Upper lobe of left lung (tissue), 6 donors: ENCODE measurements around the gene TMEM221. TPM values are rescaled to one million over a fixed set of nuclear protein-coding genes. Genes with fewer than 3 reads are reported as not detected.

Source experiments
- ATAC-seq, 2 donors: fragments of 200-7000 bp; cut with Tn5 transposase; one replicate each; pipeline ENCODE4 v1.9.1; 2022; ENCODE audit warnings: mild to moderate bottlenecking in 2 of 2, moderate library complexity in 2 of 2; ENCODE audit not compliant: low FRiP score in 2 of 2
- DNase-seq, 2 donors: peaks; one replicate each; pipeline ENCODE4 v3.0.0-alpha.2; 2019 to 2020
- H3K27ac ChIP-seq, 4 donors: fragments of 200-600 bp; sonication (generic); one replicate each; pipeline ENCODE4 v1.5.1; 2016 to 2019
- H3K27me3 ChIP-seq, 4 donors: fragments of 200-600 bp; sonication (generic); one replicate each; pipeline ENCODE4 v1.5.1; 2017 to 2019
- H3K36me3 ChIP-seq, 4 donors: fragments of 200-600 bp; sonication (generic); one replicate each; pipeline ENCODE4 v1.5.1; 2016 to 2019
- H3K4me1 ChIP-seq, 4 donors: fragments of 200-600 bp; sonication (generic); one replicate each; pipeline ENCODE4 v1.5.1; 2018 to 2019
- H3K4me3 ChIP-seq, 4 donors: fragments of 200-600 bp; sonication (generic); one replicate each; pipeline ENCODE4 v1.5.1; 2017 to 2019; ENCODE audit warnings: mild to moderate bottlenecking in 2 of 4, moderate library complexity in 1 of 4
- H3K9me3 ChIP-seq, 4 donors: fragments of 200-600 bp; sonication (generic); one replicate each; pipeline ENCODE4 v1.5.1; 2018 to 2019
- EP300 ChIP-seq, 4 donors: sonication (generic); formaldehyde crosslinking; IDR thresholded peaks; one replicate each; pipeline ENCODE4 v1.5.1; 2017; ENCODE audit warnings: antibody characterized with exemption in 4 of 4, control low read depth in 2 of 4
- POLR2A ChIP-seq, 4 donors: fragments of 450-650 bp; IDR thresholded peaks; one replicate each; pipeline ENCODE4 v1.5.1; 2016 to 2017; ENCODE audit warnings: antibody characterized with exemption in 4 of 4, mild to moderate bottlenecking in 2 of 4
- POLR2AphosphoS5 ChIP-seq, 2 donors: sonication (generic); formaldehyde crosslinking; IDR thresholded peaks; one replicate each; pipeline ENCODE4 v1.5.1; 2017; ENCODE audit warnings: antibody characterized with exemption in 2 of 2
- WGBS, 2 donors: methylation state at CpG; one replicate each; pipeline ENCODE4 v1.1.5; 2017 to 2018; 5-methylcytosine and 5-hydroxymethylcytosine counted together
- total RNA-seq, 6 donors: library from RNA; depleted of rRNA in 4 of 6; stranded (reverse); fragments of >200 nt in 4 of 6; gene quantifications; one replicate each; pipeline versions ENCODE4 v1.1.0 to v1.2.1, GENCODE V29; 2016 to 2021
- TF ChIP-seq, protein P1 (sequence below), 6 experiments: fragments of 450-650 bp in 4 of 6; fragments of 200-600 bp in 2 of 6; sonication (generic) in 2 of 6; IDR thresholded peaks; one replicate each; pipeline ENCODE4 v1.5.1; 2016 to 2019; ENCODE audit warnings: antibody characterized with exemption in 6 of 6
- donor health status: DM: no; HTN: no; CAD: no; lungs with moderate emphysema.
- donor health status: DM: no; HTN: yes; CAD: no; lungs with severe emphysema.

Gene TMEM221
- total RNA-seq, 6 donors from 2014 or later, result 0.14 TPM; not detected in 5

DNA sequence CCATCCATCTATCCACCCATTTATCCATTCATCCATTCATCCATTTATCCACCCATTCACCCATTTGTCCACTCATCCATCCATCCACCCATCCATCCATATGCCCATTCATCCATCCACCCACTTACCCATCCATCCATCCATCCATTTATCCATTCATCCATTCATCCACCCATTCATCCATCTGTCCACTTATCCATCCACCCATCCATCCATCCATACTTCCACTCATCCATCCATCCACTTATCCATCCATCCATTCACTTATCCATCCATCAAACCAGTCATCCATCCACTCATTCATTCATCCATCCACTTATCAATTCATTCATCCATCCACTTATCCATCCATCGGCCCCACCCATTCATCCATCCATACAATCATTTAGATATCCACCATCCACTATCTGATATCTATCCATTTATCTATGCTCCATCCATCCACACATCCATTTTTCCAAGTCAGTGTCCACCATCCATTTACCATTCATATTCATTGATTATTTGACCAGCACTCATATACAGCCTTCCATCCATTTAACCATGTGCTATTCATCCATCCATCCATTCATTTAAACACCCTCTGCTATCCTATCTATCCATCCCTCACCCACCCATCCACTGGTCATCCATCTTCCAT, 2.8 kb downstream of the TMEM221 start:
- TF ChIP-seq POLR2A (IDR thresholded peaks at IDR 0.05) (no peak), POLR2AphosphoS5 (IDR thresholded peaks at IDR 0.05) (no peak), EP300 (IDR thresholded peaks at IDR 0.05) (no peak)
- TF ChIP-seq, protein P1, sequence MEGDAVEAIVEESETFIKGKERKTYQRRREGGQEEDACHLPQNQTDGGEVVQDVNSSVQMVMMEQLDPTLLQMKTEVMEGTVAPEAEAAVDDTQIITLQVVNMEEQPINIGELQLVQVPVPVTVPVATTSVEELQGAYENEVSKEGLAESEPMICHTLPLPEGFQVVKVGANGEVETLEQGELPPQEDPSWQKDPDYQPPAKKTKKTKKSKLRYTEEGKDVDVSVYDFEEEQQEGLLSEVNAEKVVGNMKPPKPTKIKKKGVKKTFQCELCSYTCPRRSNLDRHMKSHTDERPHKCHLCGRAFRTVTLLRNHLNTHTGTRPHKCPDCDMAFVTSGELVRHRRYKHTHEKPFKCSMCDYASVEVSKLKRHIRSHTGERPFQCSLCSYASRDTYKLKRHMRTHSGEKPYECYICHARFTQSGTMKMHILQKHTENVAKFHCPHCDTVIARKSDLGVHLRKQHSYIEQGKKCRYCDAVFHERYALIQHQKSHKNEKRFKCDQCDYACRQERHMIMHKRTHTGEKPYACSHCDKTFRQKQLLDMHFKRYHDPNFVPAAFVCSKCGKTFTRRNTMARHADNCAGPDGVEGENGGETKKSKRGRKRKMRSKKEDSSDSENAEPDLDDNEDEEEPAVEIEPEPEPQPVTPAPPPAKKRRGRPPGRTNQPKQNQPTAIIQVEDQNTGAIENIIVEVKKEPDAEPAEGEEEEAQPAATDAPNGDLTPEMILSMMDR (IDR thresholded peaks at IDR 0.05), result no peak
- no peak for DNase-seq
- Histone ChIP-seq H3K27ac (no peak overlapping the region), H3K36me3 (no peaks in the 10 kb centered on the region), H3K27me3 (peaks cover 0 to 7% (median 3%) of the 10 kb centered on the region in 4 donors), H3K9me3 (no peaks in the 10 kb centered on the region), H3K4me3 (no peak overlapping the region), H3K4me1 (peaks cover 6 to 13% (median 8%) of the 10 kb centered on the region in 4 donors)
- 94 to 95% methylated on average over 1 of the region's 1 CpG for WGBS, 2 donors
- ATAC-seq, result no peak

DNA sequence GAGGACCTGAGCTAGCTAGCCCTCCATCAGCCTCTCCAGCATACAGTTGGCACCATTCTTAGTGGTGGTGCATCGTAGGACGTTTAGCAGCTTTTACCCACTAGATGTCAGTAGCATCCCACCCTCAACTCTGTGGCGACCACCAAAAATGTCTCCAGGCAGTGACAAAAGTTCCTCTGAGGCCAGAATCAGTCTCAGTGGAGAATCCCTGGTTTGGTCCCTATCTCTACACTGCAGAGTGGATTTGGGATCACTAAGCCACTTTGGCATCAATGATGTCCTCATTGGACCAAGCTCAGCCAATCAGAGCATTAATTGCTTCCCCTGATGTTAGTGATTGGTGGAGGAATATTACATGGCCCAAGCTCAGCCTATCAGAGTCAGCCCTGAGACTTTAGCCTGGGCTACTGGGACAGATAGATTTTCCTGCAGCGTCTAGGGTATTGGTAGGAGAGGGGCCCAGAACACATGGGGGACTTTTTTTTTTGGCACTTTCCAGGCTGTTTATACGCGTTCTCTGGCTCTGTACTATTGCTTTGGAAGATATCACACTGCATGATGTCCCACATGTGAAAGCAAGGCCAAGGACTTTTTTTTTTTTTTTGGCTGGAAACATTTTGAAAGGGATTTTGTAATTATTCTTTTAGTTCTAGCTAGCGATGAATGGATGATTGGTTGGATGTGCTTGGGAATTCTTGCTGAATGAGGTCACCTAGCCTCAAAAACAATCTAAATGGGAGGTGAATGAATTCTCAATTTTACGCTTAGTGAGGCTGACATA, 7.0 kb downstream of the TMEM221 start:
- Histone ChIP-seq H3K27me3 (no peaks in the 10 kb centered on the region), H3K4me1 (no peaks in the 10 kb centered on the region), H3K9me3 (no peaks in the 10 kb centered on the region), H3K27ac (no peak overlapping the region), H3K4me3 (no peak overlapping the region), H3K36me3 (no peaks in the 10 kb centered on the region)
- DNase-seq (no peak), ATAC-seq (peak in 1 of 2 donors; percentile 61)
- WGBS, 2 donors, result 60 to 66% methylated on average over 8 of the region's 8 CpGs
- no peak for TF ChIP-seq POLR2A (IDR thresholded peaks at IDR 0.05)
- TF ChIP-seq, protein P1 (IDR thresholded peaks at IDR 0.05), result peak in 1 of 6 experiments; percentile 30

DNA sequence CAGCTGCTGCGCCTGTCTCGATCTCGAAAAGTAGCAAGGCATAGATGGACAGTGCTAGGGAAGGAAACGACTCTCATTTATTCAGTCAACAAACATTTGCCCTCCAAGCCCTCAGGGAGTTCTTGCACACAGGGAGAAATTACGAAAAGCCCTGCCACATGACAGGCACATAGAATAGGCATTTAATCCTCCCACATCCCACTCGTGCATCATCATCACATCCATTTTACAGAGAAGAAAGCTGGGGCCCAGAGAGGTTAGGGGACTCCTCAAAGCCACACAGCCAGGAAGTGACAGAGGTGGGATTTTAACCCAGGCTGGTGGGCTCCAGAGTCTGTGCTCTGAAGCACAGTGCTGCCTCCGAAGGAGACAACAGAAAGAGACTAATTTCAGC, 11.6 kb downstream of the TMEM221 start:
- no peak overlapping the region for H3K4me3 ChIP-seq
- DNase-seq, result no peak
- no peak for ATAC-seq
- H3K9me3 ChIP-seq, result no peaks in the 10 kb centered on the region
- no peaks in the 10 kb centered on the region for H3K4me1 ChIP-seq
- H3K27ac ChIP-seq, result no peak overlapping the region
- TF ChIP-seq EP300 (IDR thresholded peaks at IDR 0.05) (no peak), POLR2A (IDR thresholded peaks at IDR 0.05) (no peak), POLR2AphosphoS5 (IDR thresholded peaks at IDR 0.05) (no peak)
- TF ChIP-seq, protein P1 (IDR thresholded peaks at IDR 0.05), result no peak
- H3K27me3 ChIP-seq, result no peaks in the 10 kb centered on the region
- H3K36me3 ChIP-seq, result no peaks in the 10 kb centered on the region
- 79 to 80% methylated on average over 7 of the region's 7 CpGs for WGBS, 2 donors

DNA sequence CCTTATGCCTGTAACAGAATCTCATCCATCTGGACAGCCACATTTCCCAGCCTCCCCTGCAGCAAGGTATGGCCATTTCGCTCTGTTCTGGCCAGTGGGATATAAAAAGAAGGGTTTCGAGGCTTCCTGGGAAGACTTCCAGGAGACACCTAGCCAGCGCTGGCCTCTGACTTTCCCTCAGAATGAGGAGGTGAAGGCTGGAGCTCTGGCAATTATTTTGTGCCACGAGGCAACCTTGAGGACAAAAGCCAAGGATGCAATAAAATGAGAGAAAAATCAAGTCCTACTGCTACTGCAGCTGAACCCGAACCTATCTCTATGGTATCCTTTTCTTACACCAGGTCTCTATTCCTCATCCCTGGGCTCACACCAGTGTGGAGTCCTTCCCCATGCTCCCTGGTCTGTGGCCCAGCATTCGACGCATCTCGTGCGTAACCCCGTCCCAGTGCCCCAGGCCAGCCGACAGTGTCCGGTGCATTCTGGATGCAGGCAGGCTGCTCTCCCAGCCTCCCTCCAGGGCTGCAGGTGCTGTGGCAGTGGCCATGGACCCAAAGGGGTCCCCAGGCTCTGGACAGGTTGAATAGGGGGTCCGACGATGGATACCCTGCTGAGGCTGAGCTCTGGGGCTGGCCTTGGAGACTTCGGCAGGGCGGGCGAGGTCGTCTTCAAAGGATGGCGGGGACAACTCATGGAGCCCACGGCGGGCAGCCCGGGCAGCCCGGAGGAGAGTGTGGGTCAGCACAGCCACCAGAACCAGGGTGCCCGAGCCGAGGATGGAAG, 12.2 kb downstream of the TMEM221 start:
- DNase-seq (peak in 1 of 2 donors; percentile 78), ATAC-seq (no peak)
- no peak overlapping the region for H3K4me3 ChIP-seq
- H3K27me3 ChIP-seq, result no peaks in the 10 kb centered on the region
- no peaks in the 10 kb centered on the region for H3K4me1 ChIP-seq
- H3K9me3 ChIP-seq, result no peaks in the 10 kb centered on the region
- 96 to 99% methylated on average over 14 to 25 of the region's 25 CpGs for WGBS, 2 donors
- H3K36me3 ChIP-seq, result no peaks in the 10 kb centered on the region
- no peak overlapping the region for H3K27ac ChIP-seq
- TF ChIP-seq POLR2AphosphoS5 (IDR thresholded peaks at IDR 0.05), result no peak
- TF ChIP-seq EP300 (IDR thresholded peaks at IDR 0.05), result no peak
- no peak for TF ChIP-seq POLR2A (IDR thresholded peaks at IDR 0.05)
- TF ChIP-seq, protein P1 (IDR thresholded peaks at IDR 0.05), result no peak
